NCI-H2107 treated with DMSO at 0.1 percent for 48 hours (cell line): ENCODE measurements around the gene CRAT.

Experiments used
- DNase-seq: peaks from one replicate; lab custom pipeline; 2025; ENCODE audit not compliant: unreplicated experiment; lab: John Stamatoyannopoulos, UW

Gene CRAT

GRCh38 chr9:129111528-129112151 lies 1.0 kb upstream of the CRAT start:
- DNase-seq = peak; percentile 4

DNA sequence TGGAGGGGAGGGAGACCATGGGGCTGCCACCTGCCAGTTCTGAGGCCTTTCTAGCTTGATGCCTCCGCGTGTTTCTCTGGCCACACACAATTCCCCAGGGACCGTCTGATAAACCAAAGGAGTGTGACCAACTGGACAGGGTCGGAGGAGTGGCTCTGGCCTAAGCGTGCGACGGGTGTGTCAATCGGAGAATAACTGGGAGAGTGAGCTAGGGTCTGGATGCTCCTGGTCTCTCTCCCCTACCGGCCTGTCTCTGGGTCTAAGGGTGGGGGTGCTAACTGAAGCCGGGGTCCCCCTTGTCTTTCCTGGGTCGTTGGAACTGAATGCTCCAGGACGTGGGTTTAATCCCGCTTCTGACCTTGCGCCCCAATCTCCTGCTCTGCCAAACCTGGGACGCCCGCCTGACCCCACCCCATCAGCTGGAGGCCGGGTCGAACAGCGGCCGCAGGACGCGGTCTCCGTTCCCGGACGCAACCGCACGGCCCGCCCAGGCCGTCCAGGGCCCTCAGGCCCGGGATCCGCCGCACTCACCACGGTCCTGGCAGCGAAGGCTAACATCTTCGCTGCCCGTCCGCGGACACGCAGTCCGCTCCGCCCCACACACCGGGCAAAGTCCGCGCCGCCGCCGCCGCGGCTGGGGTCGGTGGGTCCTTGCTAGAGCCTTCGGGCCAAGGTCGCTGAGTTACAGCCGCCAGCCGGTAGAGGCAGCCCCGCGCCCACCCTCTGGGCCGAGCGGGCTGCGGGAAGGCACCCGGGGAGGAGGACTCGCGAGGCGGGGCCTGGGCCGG lies 447 bp downstream of the CRAT start:
- DNase-seq = no peak

DNA sequence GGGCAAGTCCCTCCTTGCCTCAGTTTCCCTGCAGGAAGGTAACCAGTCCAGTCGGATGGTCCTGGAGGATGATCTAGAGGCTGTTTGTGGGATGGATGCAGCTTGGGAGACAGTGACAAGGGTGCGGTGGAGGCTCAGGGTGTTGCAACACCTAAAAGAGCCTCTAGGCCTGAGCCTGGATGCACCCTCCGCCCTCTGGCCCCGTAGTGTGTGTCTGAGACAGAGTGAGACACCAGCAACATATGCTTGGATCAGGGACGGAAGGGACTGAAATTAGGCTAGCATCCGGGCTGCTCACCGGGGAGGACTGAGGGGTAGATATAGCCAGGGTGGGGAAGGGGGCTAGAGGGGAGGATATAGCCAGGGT lies 1.1 kb downstream of the CRAT start:
- DNase-seq = no peak

- peak; percentile 11 for DNase-seq
These were observed 1.6 kb downstream of the CRAT start for GRCh38 chr9:129108805-129109536.

DNA sequence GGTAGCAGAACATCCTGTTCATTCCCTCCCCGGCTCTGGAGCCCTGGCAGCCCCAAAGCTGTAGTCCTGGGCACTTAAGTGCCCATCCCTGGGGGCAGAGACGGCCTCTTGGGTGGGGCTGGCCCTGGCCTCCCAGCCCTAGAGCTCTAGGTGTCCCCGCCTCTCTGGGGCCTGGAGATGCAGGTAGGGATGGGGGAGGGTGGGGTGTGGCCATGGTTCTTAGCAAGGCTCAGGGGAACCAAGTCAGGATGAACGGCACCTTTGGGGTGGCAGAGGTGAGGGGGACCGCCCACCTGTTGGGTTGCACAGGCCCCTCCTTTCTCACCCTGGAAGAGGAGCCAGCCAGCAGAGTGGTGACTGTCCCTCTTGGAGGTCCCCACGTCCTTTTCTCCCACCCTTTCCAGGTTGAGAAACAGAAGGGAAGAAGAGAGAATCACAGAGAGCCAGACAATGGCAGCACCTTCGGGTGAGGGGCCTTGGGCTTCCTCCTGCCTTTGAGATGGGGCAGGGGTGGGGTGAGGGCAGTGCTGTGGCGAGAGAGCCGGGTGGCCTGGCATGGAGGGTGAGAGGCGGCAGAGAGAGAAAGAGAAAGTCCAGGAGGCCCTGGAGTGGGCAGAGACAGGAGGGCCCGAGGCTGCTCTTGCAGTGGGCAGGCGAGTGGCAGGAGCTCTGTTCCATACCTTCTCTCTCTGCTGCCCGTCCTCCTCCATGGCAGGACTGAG lies 2.3 kb downstream of the CRAT start:
- no peak for DNase-seq

DNA sequence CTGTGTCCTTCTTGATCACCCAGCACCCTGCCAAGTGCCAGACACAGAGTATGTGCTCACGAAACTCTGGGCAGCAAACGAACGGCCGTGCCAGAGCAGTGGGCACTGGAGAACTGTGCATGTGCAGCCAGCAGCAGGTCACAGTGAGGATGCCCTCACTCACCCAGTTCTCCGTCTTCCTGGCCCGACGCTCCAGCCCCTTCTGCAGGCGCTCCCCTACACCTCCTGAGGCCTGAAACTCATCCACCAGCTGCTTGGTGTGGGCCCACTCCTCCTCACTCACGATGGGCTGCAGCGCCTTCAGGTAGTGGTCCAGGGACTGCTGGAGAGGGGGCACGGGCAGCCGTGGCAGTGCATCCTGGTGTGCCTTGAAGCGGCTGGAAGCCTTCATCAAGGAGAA lies 2.9 kb downstream of the CRAT start:
- no peak for DNase-seq

DNA sequence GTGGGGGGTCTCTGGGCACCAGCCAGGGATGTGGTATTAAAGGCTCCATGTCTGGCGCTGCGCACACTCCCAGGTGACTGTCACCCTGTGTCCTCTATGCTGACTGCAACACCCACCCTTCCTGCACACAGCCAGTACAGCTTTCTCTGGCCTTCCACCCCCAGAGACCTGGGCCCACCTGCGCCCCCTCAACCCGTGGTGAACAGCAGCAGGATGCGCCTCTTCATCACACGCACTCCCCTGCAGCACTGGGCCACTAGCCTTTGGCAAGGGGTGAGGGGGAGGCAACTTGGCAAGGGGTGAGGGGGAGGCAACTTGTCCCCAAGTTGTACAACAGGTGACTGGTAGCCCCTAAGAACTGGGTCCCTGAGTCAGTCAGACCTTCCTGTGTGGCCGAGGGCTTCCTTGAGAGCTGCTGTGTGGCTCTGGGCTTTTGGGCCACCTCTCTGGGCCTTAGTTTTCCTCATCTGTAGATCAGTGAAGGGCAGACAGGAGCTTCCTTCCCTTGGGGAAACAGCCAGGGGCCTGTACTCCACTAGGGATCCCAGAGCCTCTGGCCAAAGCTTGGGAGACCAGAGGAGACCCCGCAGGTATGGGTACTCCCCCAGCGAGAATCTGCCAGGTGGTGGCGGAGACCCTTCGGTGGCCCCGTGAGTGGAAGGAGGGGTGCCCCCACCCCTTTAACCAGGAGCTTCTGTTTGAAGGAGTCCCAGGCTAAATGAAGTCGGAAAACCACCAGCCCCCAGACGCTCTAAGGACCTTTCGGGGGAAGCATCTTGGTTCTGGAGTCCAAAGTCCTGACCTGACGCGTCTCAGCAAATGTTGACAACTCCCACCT lies 4.5 kb downstream of the CRAT start:
- DNase-seq = no peak

DNA sequence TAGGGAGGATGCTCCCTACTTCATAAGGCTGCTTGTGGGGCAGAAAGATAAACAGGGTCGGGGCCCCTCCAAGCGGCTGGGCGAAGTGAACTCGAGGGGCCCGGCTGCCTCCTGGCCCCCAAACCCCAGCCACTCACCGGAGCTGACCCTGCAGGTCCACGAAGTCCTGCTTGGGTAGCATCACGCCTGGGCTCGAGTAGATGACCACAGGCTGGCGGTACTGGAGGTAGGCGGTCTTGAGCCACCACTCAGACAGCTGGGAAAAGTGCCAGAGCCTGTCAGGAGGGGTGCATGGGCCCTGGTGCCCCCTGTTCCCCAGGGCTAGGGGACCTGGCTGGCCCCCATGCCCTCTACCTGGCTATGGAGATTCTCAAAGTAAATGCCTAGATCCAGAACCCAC lies 6.5 kb downstream of the CRAT start:
- DNase-seq = no peak

GRCh38 chr9:129103595-129103965 lies 7.0 kb downstream of the CRAT start:
- DNase-seq = no peak

- DNase-seq = no peak
These were observed 7.6 kb downstream of the CRAT start for GRCh38 chr9:129102791-129103594.

- no peak for DNase-seq
These were observed 8.5 kb downstream of the CRAT start for GRCh38 chr9:129102095-129102525.

DNA sequence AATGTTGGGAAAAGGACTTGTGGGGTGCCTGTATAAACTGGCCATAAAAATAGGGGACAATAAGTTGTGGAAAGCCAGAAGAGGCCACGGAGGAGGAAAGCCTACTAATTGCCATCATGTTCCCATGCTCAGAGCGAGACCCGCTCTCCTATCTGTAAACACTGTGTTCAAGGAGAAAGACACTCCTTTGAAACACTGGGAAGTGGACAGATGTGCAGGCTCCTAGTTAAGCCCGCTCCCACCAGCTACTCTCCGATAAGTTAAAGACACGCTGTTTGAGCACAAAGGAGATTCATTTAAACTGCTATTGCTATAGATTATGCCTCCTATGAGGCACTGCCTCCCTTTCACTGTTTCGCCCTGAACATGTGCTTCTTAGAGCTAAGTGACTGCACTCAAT lies 9.3 kb downstream of the CRAT start:
- no peak for DNase-seq

DNA sequence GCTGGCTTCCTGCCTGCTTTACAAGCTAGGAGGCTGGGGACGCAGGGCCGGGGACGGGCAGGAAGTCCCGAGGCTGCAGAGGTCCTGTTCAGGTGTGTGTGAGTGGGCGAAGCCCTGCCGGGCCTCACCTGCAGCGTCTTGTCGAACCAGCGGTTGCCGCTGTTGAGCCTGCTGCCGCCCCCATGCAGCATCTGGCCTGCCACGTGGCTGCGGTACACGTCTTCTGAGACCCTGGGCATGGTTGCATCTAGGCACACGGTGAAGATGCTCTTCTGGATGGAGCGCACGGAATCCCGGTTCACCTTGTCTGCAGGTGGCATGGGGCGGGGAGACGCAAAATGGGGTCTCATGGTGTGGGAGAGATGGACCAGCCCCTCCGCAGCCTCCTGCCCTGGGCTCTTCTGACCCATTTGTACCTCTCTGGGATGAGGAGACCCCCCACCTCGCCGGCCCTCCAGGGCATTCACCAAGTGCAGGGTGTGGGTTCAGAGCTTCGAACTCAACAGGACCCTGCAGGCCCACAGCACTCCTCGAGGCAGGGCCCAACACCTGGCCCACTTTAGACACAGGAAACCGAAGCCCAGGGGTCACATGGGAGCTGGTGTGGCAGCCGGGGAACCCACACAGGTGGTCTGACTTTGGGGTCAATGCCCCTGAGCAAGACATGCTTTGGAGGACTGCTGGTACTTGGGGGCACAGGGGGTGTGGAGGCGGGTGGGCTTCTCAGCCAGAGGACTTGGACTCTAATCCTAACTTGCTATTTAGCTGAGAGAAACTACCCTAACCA lies 10.0 kb downstream of the CRAT start:
- no peak for DNase-seq

- no peak for DNase-seq
These were observed 12.3 kb downstream of the CRAT start for GRCh38 chr9:129098328-129098727.

DNA sequence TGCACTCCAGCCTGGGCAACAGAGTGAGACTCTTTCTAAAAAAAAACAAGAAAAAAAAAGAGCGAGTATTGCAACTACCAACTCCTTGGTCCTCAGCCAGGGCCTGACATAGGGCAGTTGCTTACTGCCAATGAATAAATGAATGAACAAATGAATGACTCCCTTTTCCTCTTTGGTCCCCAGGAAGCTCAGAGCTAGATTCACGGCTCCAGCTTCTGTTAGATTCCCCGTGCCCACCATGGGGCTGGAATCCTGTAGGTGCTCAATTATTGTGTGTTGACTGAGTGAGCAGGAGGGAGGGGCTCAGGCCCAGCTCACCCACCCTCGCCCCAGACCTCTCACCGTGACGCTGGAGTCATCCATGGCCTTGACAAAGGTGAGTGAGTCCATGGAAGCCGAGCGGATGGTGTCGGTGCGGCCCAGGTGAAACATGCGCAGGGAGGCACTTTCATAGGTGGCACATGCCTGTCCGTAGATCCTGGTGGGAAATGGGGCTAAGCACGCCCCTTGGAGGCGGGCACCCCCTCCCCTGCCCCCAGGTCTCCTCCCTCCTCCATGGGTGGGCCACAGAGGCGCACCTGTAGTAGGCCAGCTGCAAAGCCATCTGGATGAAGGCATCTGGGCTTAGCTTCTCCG lies 12.8 kb downstream of the CRAT start:
- no peak for DNase-seq

DNA sequence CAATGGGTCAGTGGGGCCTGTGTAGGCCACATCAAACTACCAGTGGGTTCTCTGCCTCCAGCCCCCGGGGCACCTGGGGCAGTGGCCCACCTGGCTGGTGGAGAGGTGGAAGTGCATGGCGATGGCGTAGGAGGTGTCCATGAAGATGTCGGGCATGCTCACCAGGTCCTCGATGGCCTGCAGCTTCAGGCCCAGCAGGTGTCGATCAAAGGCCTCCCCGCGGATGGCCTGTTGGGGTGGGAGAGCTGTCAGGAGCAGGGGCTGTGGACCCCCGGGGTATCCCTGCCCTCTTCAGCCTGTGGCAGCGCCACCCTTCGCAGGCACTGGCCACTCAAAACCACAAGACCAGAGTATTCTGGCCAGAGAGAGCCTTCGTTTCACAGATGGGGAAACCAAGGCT lies 14.7 kb downstream of the CRAT start:
- no peak for DNase-seq

GRCh38 chr9:129095170-129095667 lies 15.4 kb downstream of the CRAT start:
- no peak for DNase-seq

GRCh38 chr9:129094387-129095169 lies 16.0 kb downstream of the CRAT start:
- no peak for DNase-seq
